Neural cell (in vitro differentiated cells): ENCODE data around the gene PMIS2. TPM values are rescaled to one million over a fixed set of nuclear protein-coding genes. Genes with fewer than 3 reads are reported as not detected.

ENCODE experiments used
- H2AFZ ChIP-seq: fragments of 200-600, 300-800 bp; sonication (generic), shearing (Covaris generic); 2 replicates; pipeline ENCODE4 v1.6.0; 2014; ENCODE audit warnings: low read depth, mild to moderate bottlenecking, antibody characterized with exemption, low read length, moderate library complexity
- H3F3A ChIP-seq: fragments of 200-600 bp; shearing (Covaris generic); 2 replicates; pipeline ENCODE4 v1.6.1; 2016; ENCODE audit warnings: mild to moderate bottlenecking, moderate library complexity, mixed read lengths, antibody characterized with exemption, low read length; ENCODE audit not compliant: insufficient read depth, poor library complexity, severe bottlenecking
- H3K27ac ChIP-seq: fragments of 200-600, 300-800 bp; sonication (generic), shearing (Covaris generic); 2 replicates; pipeline ENCODE4 v1.5.1; 2014; ENCODE audit warnings: mild to moderate bottlenecking, low read length, moderate library complexity
- H3K27me3 ChIP-seq: fragments of 300-800, 200-600 bp; sonication (generic), shearing (Covaris generic); 2 replicates; pipeline ENCODE4 v1.6.0; 2014; ENCODE audit warnings: mild to moderate bottlenecking, low read depth, low read length, moderate library complexity; ENCODE audit not compliant: insufficient read depth
- H3K36me3 ChIP-seq: fragments of 300-800, 200-600 bp; sonication (generic), shearing (Covaris generic); 2 replicates; pipeline ENCODE4 v1.5.1; 2014; ENCODE audit warnings: mild to moderate bottlenecking, antibody characterized with exemption, low read length, moderate library complexity; ENCODE audit not compliant: insufficient read depth
- H3K4me2 ChIP-seq: fragments of 300-800, 200-600 bp; sonication (generic), shearing (Covaris generic); 2 replicates; pipeline ENCODE4 v1.6.0; 2014; ENCODE audit warnings: mild to moderate bottlenecking, low read length
- H3K4me3 ChIP-seq: fragments of 300-800, 200-600 bp; sonication (generic), shearing (Covaris generic); 2 replicates; pipeline ENCODE4 v1.5.1; 2014; ENCODE audit warnings: mild to moderate bottlenecking, low read length, moderate library complexity
- H3K79me2 ChIP-seq: fragments of 200-600 bp; shearing (Covaris generic); replicated peaks from 2 replicates; pipeline ENCODE4 v1.6.0; 2014; ENCODE audit warnings: mild to moderate bottlenecking, low read length, moderate library complexity; ENCODE audit not compliant: insufficient read depth
- H3K9ac ChIP-seq: fragments of 300-800, 200-600 bp; sonication (generic), shearing (Covaris generic); 2 replicates; pipeline ENCODE4 v1.6.1; 2016; ENCODE audit warnings: mild to moderate bottlenecking, low read length, mixed read lengths
- H3K9me2 ChIP-seq: fragments of 200-600 bp; shearing (Covaris generic); 2 replicates; pipeline ENCODE4 v1.6.1; 2016; ENCODE audit warnings: mild to moderate bottlenecking, low read length, mixed read lengths; ENCODE audit not compliant: insufficient read depth
- H3K9me3 ChIP-seq: fragments of 200-600, 300-800 bp; sonication (generic), shearing (Covaris generic); 2 replicates; pipeline ENCODE4 v1.6.1; 2016; ENCODE audit warnings: mild to moderate bottlenecking, mixed run types, low read length, moderate library complexity, mixed read lengths
- H4K20me1 ChIP-seq: fragments of 200-600 bp; shearing (Covaris generic); 2 replicates; pipeline ENCODE4 v1.6.1; 2016; ENCODE audit warnings: mild to moderate bottlenecking, mixed run types; ENCODE audit not compliant: insufficient read depth
- CTCF ChIP-seq: fragments of 450-650 bp; IDR thresholded peaks from 2 replicates; pipeline ENCODE4 v1.5.1; 2014; ENCODE audit warnings: antibody characterized with exemption, mild to moderate bottlenecking, moderate library complexity; ENCODE audit not compliant: poor library complexity, severe bottlenecking
- EP300 ChIP-seq: fragments of 450-650 bp; conservative IDR thresholded peaks from 2 replicates; pipeline ENCODE4 v1.6.1; 2014; ENCODE audit warnings: antibody characterized with exemption, mild to moderate bottlenecking, moderate library complexity; ENCODE audit not compliant: poor library complexity, severe bottlenecking
- EZH2 ChIP-seq: fragments of 200-600, 300-800 bp; shearing (Covaris generic), sonication (generic); IDR thresholded peaks from 2 replicates; pipeline ENCODE4 v1.6.1; 2014; ENCODE audit warnings: antibody characterized with exemption, low read length, borderline replicate concordance, mild to moderate bottlenecking; ENCODE audit not compliant: insufficient read depth, poor library complexity, severe bottlenecking
- MXI1 ChIP-seq: fragments of 450-650 bp; conservative IDR thresholded peaks from 2 replicates; pipeline ENCODE4 v1.6.1; 2014; ENCODE audit warnings: antibody characterized with exemption, mild to moderate bottlenecking; ENCODE audit not compliant: poor library complexity, severe bottlenecking
- POLR2AphosphoS5 ChIP-seq: IDR thresholded peaks from 2 replicates; pipeline ENCODE4 v1.6.1; 2012
- RAD21 ChIP-seq: fragments of 450-650 bp; conservative IDR thresholded peaks from 2 replicates; pipeline ENCODE4 v1.6.1; 2014; ENCODE audit warnings: antibody characterized with exemption, mild to moderate bottlenecking, moderate library complexity
- REST ChIP-seq: IDR thresholded peaks from 2 replicates; pipeline ENCODE4 v1.6.1; 2012; ENCODE audit warnings: borderline replicate concordance
- SMC3 ChIP-seq: fragments of 450-650 bp; conservative IDR thresholded peaks from 2 replicates; pipeline ENCODE4 v1.6.1; 2014; ENCODE audit warnings: antibody characterized with exemption, mild to moderate bottlenecking, moderate library complexity; ENCODE audit not compliant: poor library complexity
- TAF1 ChIP-seq: IDR thresholded peaks from 2 replicates; pipeline ENCODE4 v1.6.1; 2012; ENCODE audit warnings: low read depth
- polyA plus RNA-seq: library from polyadenylated mRNA; depleted of rRNA; stranded (reverse); fragments of >200 nt; gene quantifications from 2 replicates; pipeline ENCODE4 v1.2.3, GENCODE V29; 2014

PMIS2 gene
- polyA plus RNA-seq, 1 donor from 2014 or later, result not detected

- no peaks in the 10 kb centered on the region for H3K27me3 ChIP-seq
- TF ChIP-seq REST (no peak), SMC3 (no peak), TAF1 (no peak), MXI1 (no peak), RAD21 (no peak), EZH2 (no peak), POLR2AphosphoS5 (no peak), EP300 (no peak), CTCF (no peak)
- no peak overlapping the region for H3K4me3 ChIP-seq
- no peaks in the 10 kb centered on the region for H4K20me1 ChIP-seq
- peaks cover 12% of the 10 kb centered on the region for H3K79me2 ChIP-seq
- H3K9me2 ChIP-seq, result no peaks in the 10 kb centered on the region
- H2AFZ ChIP-seq, result no peak overlapping the region
- H3K9me3 ChIP-seq, result no peaks in the 10 kb centered on the region
- H3F3A ChIP-seq, result no peaks in the 10 kb centered on the region
- H3K4me2 ChIP-seq, result no peak overlapping the region
- H3K36me3 ChIP-seq, result no peaks in the 10 kb centered on the region
- no peak overlapping the region for H3K27ac ChIP-seq
- H3K9ac ChIP-seq, result no peak overlapping the region
Observed at GRCh38 chr19:35549879-35550523, 36.0 kb upstream of the PMIS2 start.

- no peak for TF ChIP-seq CTCF
- no peaks in the 10 kb centered on the region for H3F3A ChIP-seq
- peaks cover 4% of the 10 kb centered on the region for H3K79me2 ChIP-seq
- no peaks in the 10 kb centered on the region for H3K9me3 ChIP-seq
- H4K20me1 ChIP-seq, result no peaks in the 10 kb centered on the region
- H3K36me3 ChIP-seq, result no peaks in the 10 kb centered on the region
- H3K27ac ChIP-seq, result no peak overlapping the region
- no peak overlapping the region for H3K4me3 ChIP-seq
- H3K9me2 ChIP-seq, result no peaks in the 10 kb centered on the region
- H3K4me2 ChIP-seq, result no peak overlapping the region
- H3K9ac ChIP-seq, result no peak overlapping the region
- no peaks in the 10 kb centered on the region for H3K27me3 ChIP-seq
- no peak overlapping the region for H2AFZ ChIP-seq
Observed at GRCh38 chr19:35551091-35551810, 34.7 kb upstream of the PMIS2 start.
